GM23338 (cell line): ENCODE results near the gene SLC66A2. TPM values are rescaled to one million over a fixed set of nuclear protein-coding genes. Genes with fewer than 3 reads are reported as not detected.

ENCODE experiments used
- ATAC-seq: fragments of 200-7000 bp; cut with Tn5 transposase; 3 replicates; pipeline ENCODE4 v1.9.1; 2020
- DNase-seq: peaks from one replicate; pipeline ENCODE4 v3.0.0-alpha.2; 2015; ENCODE audit warnings: low spot score
- H2AFZ ChIP-seq: fragments of 200-600 bp; sonication (generic); 2 replicates; pipeline ENCODE4 v1.8.0; 2016; ENCODE audit warnings: antibody characterized with exemption, mild to moderate bottlenecking, moderate library complexity
- H3F3A ChIP-seq: fragments of 200-600 bp; sonication (generic); replicated peaks from 2 replicates; pipeline ENCODE4 v1.8.0; 2017; ENCODE audit warnings: antibody characterized with exemption, mixed run types, low read depth
- H3K27ac ChIP-seq: fragments of 200-600 bp; sonication (generic); 2 replicates; pipeline ENCODE4 v1.6.1; 2016; ENCODE audit warnings: low read depth
- H3K27me3 ChIP-seq: fragments of 200-600 bp; sonication (generic); 2 replicates; pipeline ENCODE4 v1.8.0; 2016; ENCODE audit warnings: mild to moderate bottlenecking, mixed run types, moderate library complexity; ENCODE audit not compliant: insufficient read depth
- H3K36me3 ChIP-seq: fragments of 200-600 bp; sonication (generic); 2 replicates; pipeline ENCODE4 v1.8.0; 2016; ENCODE audit warnings: mild to moderate bottlenecking; ENCODE audit not compliant: insufficient read depth
- H3K4me1 ChIP-seq: fragments of 200-600 bp; sonication (generic); 2 replicates; pipeline ENCODE4 v1.8.0; 2016; ENCODE audit warnings: mild to moderate bottlenecking, moderate library complexity; ENCODE audit not compliant: insufficient read depth
- H3K4me2 ChIP-seq: fragments of 200-600 bp; sonication (generic); 2 replicates; pipeline ENCODE4 v1.7.1; 2017; ENCODE audit warnings: mixed run types
- H3K4me3 ChIP-seq: fragments of 200-600 bp; sonication (generic); 2 replicates; pipeline ENCODE4 v1.6.1; 2016; ENCODE audit warnings: mixed run types
- H3K79me2 ChIP-seq: fragments of 200-600 bp; sonication (generic); replicated peaks from 2 replicates; pipeline ENCODE4 v1.8.0; 2017; ENCODE audit warnings: mild to moderate bottlenecking; ENCODE audit not compliant: insufficient read depth
- H3K9me2 ChIP-seq: fragments of 200-600 bp; sonication (generic); 2 replicates; pipeline ENCODE4 v1.8.0; 2017; ENCODE audit not compliant: insufficient read depth
- H4K20me1 ChIP-seq: fragments of 200-600 bp; sonication (generic); replicated peaks from 2 replicates; pipeline ENCODE4 v1.8.0; 2017; ENCODE audit warnings: mild to moderate bottlenecking; ENCODE audit not compliant: insufficient read depth
- H3K27ac Mint-ChIP-seq: 2 replicates; pipeline ENCODE4 v1.8.0; 2020; ENCODE audit warnings: inconsistent platforms, mild to moderate bottlenecking, moderate library complexity, mixed read lengths
- H3K27me3 Mint-ChIP-seq: 3 replicates; pipeline ENCODE4 v1.8.0; 2022; ENCODE audit warnings: low read depth, mild to moderate bottlenecking, moderate library complexity, mixed read lengths, inconsistent platforms; ENCODE audit not compliant: insufficient read depth, poor library complexity
- H3K36me3 Mint-ChIP-seq: 3 replicates; pipeline ENCODE4 v1.8.0; 2021; ENCODE audit warnings: low read depth, mild to moderate bottlenecking, inconsistent platforms, moderate library complexity, mixed read lengths
- H3K4me1 Mint-ChIP-seq: 3 replicates; pipeline ENCODE4 v1.8.0; 2020; ENCODE audit warnings: mild to moderate bottlenecking, inconsistent platforms, mixed read lengths
- H3K4me3 Mint-ChIP-seq: 3 replicates; pipeline ENCODE4 v1.8.0; 2021; ENCODE audit warnings: moderate library complexity, mild to moderate bottlenecking, inconsistent platforms, mixed read lengths
- H3K9me3 Mint-ChIP-seq: 3 replicates; pipeline ENCODE4 v1.8.0; 2020; ENCODE audit warnings: moderate library complexity, mild to moderate bottlenecking, inconsistent platforms, mixed read lengths
- CREB1 ChIP-seq: fragments of 250-450 bp; sonication (Bioruptor Pico); IDR thresholded peaks from 2 replicates; pipeline ENCODE4 v1.5.0; 2020; ENCODE audit warnings: low read depth, mild to moderate bottlenecking, moderate library complexity
- ZNF331 ChIP-seq: fragments of 250-450 bp; sonication (Bioruptor Pico); IDR thresholded peaks from 2 replicates; pipeline ENCODE4 v1.5.0; 2020; ENCODE audit warnings: low read depth, mild to moderate bottlenecking, moderate library complexity
- ZNF462 ChIP-seq: fragments of 250-450 bp; sonication (Bioruptor Pico); IDR thresholded peaks from 2 replicates; pipeline ENCODE4 v1.5.0; 2020; ENCODE audit warnings: mild to moderate bottlenecking, moderate library complexity
- polyA plus RNA-seq: library from polyadenylated mRNA; unstranded; fragments of >200 nt; fragmentation: Nextera tagmentation; extraction: Ambion mirVana; gene quantifications from 2 replicates; pipeline ENCODE4 v1.2.1, GENCODE V29; 2016
- total RNA-seq: library from RNA; depleted of rRNA; stranded (reverse); fragments of >200 nt; shearing (Covaris generic); gene quantifications from 2 replicates; pipeline ENCODE4 v1.2.3, GENCODE V29; 2014
- TF ChIP-seq, protein P1 (sequence below): IDR thresholded peaks from 2 replicates; pipeline ENCODE4 v1.6.1; 2016; ENCODE audit warnings: antibody characterized with exemption
- TF ChIP-seq, protein P2 (sequence below), 2 experiments: fragments of 200-600 bp in 1 of 2; sonication (generic) in 1 of 2; conservative IDR thresholded peaks; 2 replicates each; pipeline versions ENCODE4 v1.5.1 to v1.6.1; 2016 to 2017; ENCODE audit warnings: antibody characterized with exemption in 2 of 2, low read depth in 2 of 2, mild to moderate bottlenecking in 2 of 2, moderate library complexity in 1 of 2

SLC66A2 gene
- total and polyA plus RNA-seq, 2 experiments from 2014 or later: 4.0 to 18.1 TPM

DNA sequence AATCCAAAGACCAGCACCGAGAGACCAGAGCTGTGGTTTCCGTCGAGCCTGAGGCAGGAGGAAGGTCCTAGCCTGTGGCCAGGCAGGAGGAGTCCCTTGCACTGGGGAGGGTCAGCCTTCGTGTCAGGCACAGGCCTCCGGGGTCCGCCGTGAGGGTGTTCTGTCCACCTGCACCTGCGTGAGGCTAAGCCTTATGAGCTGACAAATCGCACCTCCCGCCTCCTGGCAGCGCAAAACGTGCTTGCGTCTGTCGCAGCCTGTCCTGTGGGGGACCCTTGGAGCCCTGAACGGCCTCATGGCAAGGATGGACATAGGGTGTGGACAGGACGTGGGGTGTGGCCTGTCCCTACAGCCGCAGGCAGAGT is 80.4 kb downstream of the SLC66A2 start:
- Histone ChIP-seq H3K4me2 (no peak overlapping the region), H3K9me2 (no peaks in the 10 kb centered on the region), H3F3A (no peaks in the 10 kb centered on the region), H3K36me3 (no peaks in the 10 kb centered on the region), H3K27ac (no peak overlapping the region), H3K4me3 (no peak overlapping the region), H2AFZ (no peak overlapping the region), H3K27me3 (no peaks in the 10 kb centered on the region), H3K79me2 (no peaks in the 10 kb centered on the region), H3K4me1 (no peaks in the 10 kb centered on the region), H4K20me1 (no peaks in the 10 kb centered on the region)
- Mint-ChIP-seq H3K4me3 (no peak overlapping the region), H3K9me3 (no peaks in the 10 kb centered on the region), H3K27me3 (peaks cover 13% of the 10 kb centered on the region), H3K27ac (no peak overlapping the region), H3K36me3 (no peaks in the 10 kb centered on the region), H3K4me1 (peaks cover 2% of the 10 kb centered on the region)
- ATAC-seq (no peak), DNase-seq (no peak)
- TF ChIP-seq, protein P1, sequence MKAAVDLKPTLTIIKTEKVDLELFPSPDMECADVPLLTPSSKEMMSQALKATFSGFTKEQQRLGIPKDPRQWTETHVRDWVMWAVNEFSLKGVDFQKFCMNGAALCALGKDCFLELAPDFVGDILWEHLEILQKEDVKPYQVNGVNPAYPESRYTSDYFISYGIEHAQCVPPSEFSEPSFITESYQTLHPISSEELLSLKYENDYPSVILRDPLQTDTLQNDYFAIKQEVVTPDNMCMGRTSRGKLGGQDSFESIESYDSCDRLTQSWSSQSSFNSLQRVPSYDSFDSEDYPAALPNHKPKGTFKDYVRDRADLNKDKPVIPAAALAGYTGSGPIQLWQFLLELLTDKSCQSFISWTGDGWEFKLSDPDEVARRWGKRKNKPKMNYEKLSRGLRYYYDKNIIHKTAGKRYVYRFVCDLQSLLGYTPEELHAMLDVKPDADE: no peak
- no peak for TF ChIP-seq ZNF462
- no peak for TF ChIP-seq ZNF331 (CRISPR knock-in tag)
- TF ChIP-seq CREB1: no peak
- TF ChIP-seq, protein P2, sequence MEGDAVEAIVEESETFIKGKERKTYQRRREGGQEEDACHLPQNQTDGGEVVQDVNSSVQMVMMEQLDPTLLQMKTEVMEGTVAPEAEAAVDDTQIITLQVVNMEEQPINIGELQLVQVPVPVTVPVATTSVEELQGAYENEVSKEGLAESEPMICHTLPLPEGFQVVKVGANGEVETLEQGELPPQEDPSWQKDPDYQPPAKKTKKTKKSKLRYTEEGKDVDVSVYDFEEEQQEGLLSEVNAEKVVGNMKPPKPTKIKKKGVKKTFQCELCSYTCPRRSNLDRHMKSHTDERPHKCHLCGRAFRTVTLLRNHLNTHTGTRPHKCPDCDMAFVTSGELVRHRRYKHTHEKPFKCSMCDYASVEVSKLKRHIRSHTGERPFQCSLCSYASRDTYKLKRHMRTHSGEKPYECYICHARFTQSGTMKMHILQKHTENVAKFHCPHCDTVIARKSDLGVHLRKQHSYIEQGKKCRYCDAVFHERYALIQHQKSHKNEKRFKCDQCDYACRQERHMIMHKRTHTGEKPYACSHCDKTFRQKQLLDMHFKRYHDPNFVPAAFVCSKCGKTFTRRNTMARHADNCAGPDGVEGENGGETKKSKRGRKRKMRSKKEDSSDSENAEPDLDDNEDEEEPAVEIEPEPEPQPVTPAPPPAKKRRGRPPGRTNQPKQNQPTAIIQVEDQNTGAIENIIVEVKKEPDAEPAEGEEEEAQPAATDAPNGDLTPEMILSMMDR (conservative IDR thresholded peaks at IDR 0.05; ENCODE audit: low read depth in 2 of 2): no peak
